Esophagus squamous epithelium (tissue), 5 donors: ENCODE measurements around the gene KEL. TPM values are rescaled to one million over a fixed set of nuclear protein-coding genes. Genes with fewer than 3 reads are reported as not detected.

ENCODE experiments used
- DNase-seq: peaks from one replicate; lab custom pipeline; 2025; lab: John Stamatoyannopoulos, UW
- H3K27ac ChIP-seq, 4 donors: fragments of 200-600 bp; sonication (generic); one replicate each; pipeline ENCODE4 v1.5.1; 2016 to 2019; ENCODE audit warnings: mild to moderate bottlenecking in 1 of 4
- H3K27me3 ChIP-seq, 4 donors: fragments of 200-600 bp; sonication (generic); 1 replicate in 3 of 4; 2 replicates in 1 of 4; pipeline versions ENCODE4 v1.5.1 to v1.6.0; 2017 to 2021; ENCODE audit warnings: antibody characterized with exemption in 1 of 4
- H3K36me3 ChIP-seq, 3 donors: fragments of 200-600 bp; sonication (generic); one replicate each; pipeline ENCODE4 v1.5.1; 2016 to 2019
- H3K4me1 ChIP-seq, 3 donors: fragments of 200-600 bp; sonication (generic); one replicate each; pipeline ENCODE4 v1.5.1; 2017 to 2019
- H3K4me3 ChIP-seq, 4 donors: fragments of 200-600 bp; sonication (generic); 1 replicate in 3 of 4; 2 replicates in 1 of 4; pipeline ENCODE4 v1.5.1; 2016 to 2019; ENCODE audit warnings: mild to moderate bottlenecking in 2 of 4, moderate library complexity in 1 of 4
- H3K9me3 ChIP-seq, 3 donors: fragments of 200-600 bp; sonication (generic); one replicate each; pipeline ENCODE4 v1.5.1; 2016 to 2019
- POLR2A ChIP-seq, 4 donors: fragments of 450-650 bp; IDR thresholded peaks; one replicate each; pipeline ENCODE4 v1.6.1; 2017; ENCODE audit warnings: antibody characterized with exemption in 4 of 4, mild to moderate bottlenecking in 4 of 4, moderate library complexity in 3 of 4
- WGBS, 2 donors: methylation state at CpG; one replicate each; pipeline ENCODE4 v1.1.5; 2018; 5-methylcytosine and 5-hydroxymethylcytosine counted together
- intact Hi-C: fragments of 100-400 bp; cut with DNase I; formaldehyde crosslinking; loops from one replicate; pipeline ENCODE4 v1.15.0; 2022
- total RNA-seq, 4 donors: library from RNA; depleted of rRNA; stranded (reverse); fragments of >200 nt; gene quantifications; one replicate each; pipeline ENCODE4 v1.1.0, GENCODE V29; 2016
- TF ChIP-seq, protein P1 (sequence below), 6 experiments: fragments of 450-650 bp in 4 of 6; fragments of 200-600 bp in 2 of 6; sonication (generic) in 2 of 6; IDR thresholded peaks; one replicate each; pipeline ENCODE4 v1.5.1; 2016 to 2019; ENCODE audit warnings: antibody characterized with exemption in 6 of 6, mild to moderate bottlenecking in 4 of 6, moderate library complexity in 4 of 6
- donor health status: DM: yes; HTN: yes; CAD: no.

The KEL gene
- total RNA-seq, 4 donors from 2014 or later: 0.09 to 3.6 (median 0.53) TPM; not detected in 1

DNA sequence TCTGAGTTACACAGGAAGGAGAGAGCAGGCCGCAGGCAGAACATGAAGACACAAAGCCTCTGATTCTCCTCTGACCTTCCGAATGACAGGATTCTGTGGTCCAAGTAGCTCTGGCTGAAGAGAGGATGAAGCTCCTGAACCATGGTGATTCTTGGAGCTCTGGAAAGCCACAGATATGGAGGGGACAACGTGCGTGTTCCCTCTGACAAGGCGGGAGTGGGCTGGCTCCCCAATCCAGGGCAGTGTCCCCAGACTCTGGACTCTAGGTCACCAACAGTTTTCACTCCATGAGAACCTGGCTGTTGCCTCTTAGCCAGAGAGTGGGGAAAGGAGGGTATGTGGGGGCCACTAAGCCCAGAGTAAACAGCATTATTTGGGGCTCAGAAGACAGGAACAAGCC lies 69.2 kb downstream of the KEL start:
- H3K27me3 ChIP-seq: peaks cover 0 to 16% (median 0%) of the 10 kb centered on the region in 4 donors
- no peaks in the 10 kb centered on the region for H3K36me3 ChIP-seq
- no peak for TF ChIP-seq POLR2A (IDR thresholded peaks at IDR 0.05)
- peaks cover 0 to 9% (median 4%) of the 10 kb centered on the region in 3 donors for H3K4me1 ChIP-seq
- 80% methylated on average over 2 of the region's 5 CpGs; no CpG with 5 or more reads in 1 of the 2 donors for WGBS, 2 donors
- intact Hi-C loops: no loop called here
- H3K4me3 ChIP-seq: no peak overlapping the region
- no peak for DNase-seq
- H3K27ac ChIP-seq: no peak overlapping the region
- no peaks in the 10 kb centered on the region for H3K9me3 ChIP-seq

DNA sequence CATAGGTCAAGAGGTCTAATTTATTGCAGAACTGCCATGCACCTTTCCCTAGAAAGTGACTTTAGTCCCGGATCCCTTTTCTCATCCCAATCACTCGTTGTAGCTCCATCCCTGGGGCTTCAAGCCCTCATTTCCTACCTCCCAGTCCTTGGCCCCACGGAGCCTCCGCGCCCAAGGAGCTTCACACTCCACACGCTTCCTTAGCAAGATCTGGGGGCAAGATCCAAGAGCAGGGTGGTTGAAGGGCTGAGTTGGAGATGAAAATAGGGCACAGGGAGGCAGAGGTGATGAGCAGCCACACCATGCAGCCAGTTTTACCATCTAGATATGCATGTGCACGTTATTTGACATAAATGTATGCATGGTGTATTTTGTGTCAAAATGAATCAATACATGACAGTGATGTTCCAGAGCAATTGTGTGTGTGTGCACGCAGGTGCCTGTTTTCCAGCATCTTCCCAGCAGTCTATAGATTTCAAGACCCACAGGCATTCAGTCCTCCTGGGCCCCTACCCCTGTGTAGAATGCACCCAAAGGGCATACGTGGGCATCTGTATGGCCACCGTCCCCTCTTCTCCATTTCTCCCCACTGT lies 70.6 kb downstream of the KEL start:
- Histone ChIP-seq H3K27me3 (peaks cover 0 to 16% (median 0%) of the 10 kb centered on the region in 4 donors), H3K9me3 (no peaks in the 10 kb centered on the region), H3K4me1 (peaks cover 0 to 7% (median 0%) of the 10 kb centered on the region in 3 donors), H3K36me3 (no peaks in the 10 kb centered on the region), H3K27ac (no peak overlapping the region), H3K4me3 (no peak overlapping the region)
- intact Hi-C loops: no loop called here
- TF ChIP-seq POLR2A (IDR thresholded peaks at IDR 0.05): no peak
- TF ChIP-seq, protein P1, sequence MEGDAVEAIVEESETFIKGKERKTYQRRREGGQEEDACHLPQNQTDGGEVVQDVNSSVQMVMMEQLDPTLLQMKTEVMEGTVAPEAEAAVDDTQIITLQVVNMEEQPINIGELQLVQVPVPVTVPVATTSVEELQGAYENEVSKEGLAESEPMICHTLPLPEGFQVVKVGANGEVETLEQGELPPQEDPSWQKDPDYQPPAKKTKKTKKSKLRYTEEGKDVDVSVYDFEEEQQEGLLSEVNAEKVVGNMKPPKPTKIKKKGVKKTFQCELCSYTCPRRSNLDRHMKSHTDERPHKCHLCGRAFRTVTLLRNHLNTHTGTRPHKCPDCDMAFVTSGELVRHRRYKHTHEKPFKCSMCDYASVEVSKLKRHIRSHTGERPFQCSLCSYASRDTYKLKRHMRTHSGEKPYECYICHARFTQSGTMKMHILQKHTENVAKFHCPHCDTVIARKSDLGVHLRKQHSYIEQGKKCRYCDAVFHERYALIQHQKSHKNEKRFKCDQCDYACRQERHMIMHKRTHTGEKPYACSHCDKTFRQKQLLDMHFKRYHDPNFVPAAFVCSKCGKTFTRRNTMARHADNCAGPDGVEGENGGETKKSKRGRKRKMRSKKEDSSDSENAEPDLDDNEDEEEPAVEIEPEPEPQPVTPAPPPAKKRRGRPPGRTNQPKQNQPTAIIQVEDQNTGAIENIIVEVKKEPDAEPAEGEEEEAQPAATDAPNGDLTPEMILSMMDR (IDR thresholded peaks at IDR 0.05): no peak
- 85 to 88% methylated on average over 10 of the region's 10 CpGs for WGBS, 2 donors
- DNase-seq: no peak

Other genes with a start within 250 kb of the KEL start
- gene PRSS1, start 212.9 kb downstream of the KEL start, total RNA-seq: not detected
- gene PRSS2, start 191.4 kb downstream of the KEL start, total RNA-seq: not detected
- 10 to 100 TPM; 15.2 to 40.4 (median 26.1) TPM for gene EPHB6, start 107.3 kb downstream of the KEL start, total RNA-seq
- 1 to 10 TPM in 3 of 4 donors, under 1 TPM in 1; 0.79 to 6.9 (median 4.5) TPM for gene TRPV6, start 76.6 kb downstream of the KEL start, total RNA-seq
- gene TRPV5, start 28.6 kb downstream of the KEL start, total RNA-seq: not detected
- not detected for gene LLCFC1, start 22.9 kb downstream of the KEL start, total RNA-seq
- gene OR9A2, start 64.8 kb upstream of the KEL start, total RNA-seq: not detected
- gene OR6V1, start 90.0 kb upstream of the KEL start, total RNA-seq: not detected
- gene PIP, start 169.7 kb upstream of the KEL start, total RNA-seq: not detected
- gene TAS2R39, start 221.1 kb upstream of the KEL start, total RNA-seq: not detected